ENCODE measurements around the gene XXYLT1. TPM values are rescaled to one million over a fixed set of nuclear protein-coding genes. Genes with fewer than 3 reads are reported as not detected.

The XXYLT1 gene
- total and polyA plus RNA-seq, 2 donors from 2014 or later, result 5.7 to 10.7 TPM

DNA sequence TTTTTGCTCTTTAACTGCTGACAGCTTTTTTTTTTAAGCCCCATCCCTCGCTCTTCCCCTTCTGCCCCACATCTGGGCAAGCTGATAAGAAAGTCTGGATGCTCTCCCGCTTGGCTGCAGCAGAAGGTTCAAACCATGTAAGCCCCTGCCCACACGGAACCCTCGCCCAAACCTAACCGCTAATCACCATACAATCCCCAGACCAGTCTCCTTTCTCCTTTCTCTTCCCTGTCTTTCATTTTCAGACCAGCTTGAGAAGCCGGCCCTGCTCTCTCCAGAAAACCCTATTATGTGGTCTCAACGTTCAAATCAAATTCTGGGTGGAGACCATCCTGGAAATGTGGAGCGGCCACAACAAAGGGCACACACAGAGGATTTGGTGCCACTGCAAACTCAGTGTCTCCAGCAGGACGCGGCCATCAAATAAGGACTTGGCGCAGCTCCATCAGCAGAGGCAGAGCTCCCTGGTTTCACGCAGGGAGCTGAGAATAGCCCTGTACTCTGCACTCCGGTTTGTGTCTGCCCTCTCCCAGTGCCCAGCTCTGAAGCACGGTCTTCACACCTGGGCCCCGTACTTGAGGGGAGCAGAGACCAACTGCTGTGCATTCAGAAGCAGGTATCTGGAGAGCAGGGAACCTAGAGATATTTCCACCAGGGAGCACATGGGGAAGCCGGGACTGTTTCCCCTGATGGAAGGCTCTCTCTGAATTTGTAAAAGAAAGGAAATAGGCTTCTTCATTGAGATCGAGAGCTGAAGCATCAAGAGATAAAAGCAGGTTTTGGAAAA lies 92.6 kb downstream of the XXYLT1 start:
- Histone ChIP-seq H3K9ac (ENCODE audit: low read length in 3 of 3) (no peak overlapping the region), H3K27ac (ENCODE audit: low read depth in 2 of 2, low read length in 2 of 2) (no peak overlapping the region), H3K4me3 (ENCODE audit: low read length in 3 of 3) (no peak overlapping the region), H3K36me3 (ENCODE audit: control insufficient read depth in 2 of 3, insufficient read depth in 3 of 3, low read length in 3 of 3) (no peaks in the 10 kb centered on the region), H3K27me3 (ENCODE audit: control insufficient read depth, insufficient read depth, low read length) (no peaks in the 10 kb centered on the region), H3K9me3 (ENCODE audit: control insufficient read depth in 2 of 3, insufficient read depth in 1 of 3, low read length in 3 of 3) (no peaks in the 10 kb centered on the region), H3K4me1 (ENCODE audit: control insufficient read depth in 2 of 3, insufficient read depth in 2 of 3, low read depth in 1 of 3, low read length in 3 of 3) (peaks cover 0 to 12% (median 3%) of the 10 kb centered on the region in 3 donors)
- FAIRE-seq (no peak), DNase-seq (no peak)
- TF ChIP-seq, protein P1, sequence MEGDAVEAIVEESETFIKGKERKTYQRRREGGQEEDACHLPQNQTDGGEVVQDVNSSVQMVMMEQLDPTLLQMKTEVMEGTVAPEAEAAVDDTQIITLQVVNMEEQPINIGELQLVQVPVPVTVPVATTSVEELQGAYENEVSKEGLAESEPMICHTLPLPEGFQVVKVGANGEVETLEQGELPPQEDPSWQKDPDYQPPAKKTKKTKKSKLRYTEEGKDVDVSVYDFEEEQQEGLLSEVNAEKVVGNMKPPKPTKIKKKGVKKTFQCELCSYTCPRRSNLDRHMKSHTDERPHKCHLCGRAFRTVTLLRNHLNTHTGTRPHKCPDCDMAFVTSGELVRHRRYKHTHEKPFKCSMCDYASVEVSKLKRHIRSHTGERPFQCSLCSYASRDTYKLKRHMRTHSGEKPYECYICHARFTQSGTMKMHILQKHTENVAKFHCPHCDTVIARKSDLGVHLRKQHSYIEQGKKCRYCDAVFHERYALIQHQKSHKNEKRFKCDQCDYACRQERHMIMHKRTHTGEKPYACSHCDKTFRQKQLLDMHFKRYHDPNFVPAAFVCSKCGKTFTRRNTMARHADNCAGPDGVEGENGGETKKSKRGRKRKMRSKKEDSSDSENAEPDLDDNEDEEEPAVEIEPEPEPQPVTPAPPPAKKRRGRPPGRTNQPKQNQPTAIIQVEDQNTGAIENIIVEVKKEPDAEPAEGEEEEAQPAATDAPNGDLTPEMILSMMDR (IDR thresholded peaks at IDR 0.05; ENCODE audit: borderline replicate concordance, extremely low read depth, insufficient read depth), result no peak
- intact Hi-C loops (cut with DNase I), result no loop called here

- Histone ChIP-seq H3K4me1 (ENCODE audit: control insufficient read depth in 2 of 3, insufficient read depth in 2 of 3, low read depth in 1 of 3, low read length in 3 of 3) (peaks cover 0 to 9% (median 3%) of the 10 kb centered on the region in 3 donors), H3K4me3 (ENCODE audit: low read length in 3 of 3) (no peak overlapping the region), H3K36me3 (ENCODE audit: control insufficient read depth in 2 of 3, insufficient read depth in 3 of 3, low read length in 3 of 3) (no peaks in the 10 kb centered on the region), H3K27ac (ENCODE audit: low read depth in 2 of 2, low read length in 2 of 2) (no peak overlapping the region), H3K9ac (ENCODE audit: low read length in 3 of 3) (no peak overlapping the region), H3K27me3 (ENCODE audit: control insufficient read depth, insufficient read depth, low read length) (no peaks in the 10 kb centered on the region), H3K9me3 (ENCODE audit: control insufficient read depth in 2 of 3, insufficient read depth in 1 of 3, low read length in 3 of 3) (no peaks in the 10 kb centered on the region)
- TF ChIP-seq, protein P1 (IDR thresholded peaks at IDR 0.05; ENCODE audit: borderline replicate concordance, extremely low read depth, insufficient read depth), result no peak
- DNase-seq (no peak), FAIRE-seq (no peak)
- intact Hi-C loops (cut with DNase I), result no loop called here
These were observed 93.4 kb downstream of the XXYLT1 start for GRCh38 chr3:195177422-195178123.

DNA sequence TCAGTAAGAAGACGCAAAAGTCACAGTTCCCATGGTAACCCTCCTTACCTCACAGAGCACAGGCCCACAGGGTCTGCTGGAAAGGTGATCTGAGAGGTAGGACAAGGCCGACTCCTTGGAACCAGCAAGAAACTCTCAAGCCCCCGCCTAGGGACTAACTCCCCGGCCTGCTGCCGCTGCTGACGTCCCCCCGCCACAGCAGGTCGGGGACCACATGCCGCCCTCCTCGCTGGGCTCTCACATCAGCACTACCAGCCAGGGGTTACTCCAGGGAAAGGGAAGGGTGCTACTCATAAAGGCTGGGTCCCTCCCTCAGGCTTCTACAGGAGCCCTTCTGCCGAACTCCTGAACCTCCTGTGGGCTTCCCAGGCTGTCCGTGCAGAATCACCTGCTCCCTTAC lies 94.2 kb downstream of the XXYLT1 start:
- Histone ChIP-seq H3K36me3 (ENCODE audit: control insufficient read depth in 2 of 3, insufficient read depth in 3 of 3, low read length in 3 of 3) (no peaks in the 10 kb centered on the region), H3K4me1 (ENCODE audit: control insufficient read depth in 2 of 3, insufficient read depth in 2 of 3, low read depth in 1 of 3, low read length in 3 of 3) (peaks cover 0 to 4% (median 3%) of the 10 kb centered on the region in 3 donors), H3K9me3 (ENCODE audit: control insufficient read depth in 2 of 3, insufficient read depth in 1 of 3, low read length in 3 of 3) (no peaks in the 10 kb centered on the region), H3K27ac (ENCODE audit: low read depth in 2 of 2, low read length in 2 of 2) (no peak overlapping the region), H3K27me3 (ENCODE audit: control insufficient read depth, insufficient read depth, low read length) (no peaks in the 10 kb centered on the region), H3K9ac (ENCODE audit: low read length in 3 of 3) (no peak overlapping the region), H3K4me3 (ENCODE audit: low read length in 3 of 3) (no peak overlapping the region)
- TF ChIP-seq, protein P1 (IDR thresholded peaks at IDR 0.05; ENCODE audit: borderline replicate concordance, extremely low read depth, insufficient read depth), result no peak
- FAIRE-seq (no peak), DNase-seq (no peak)
- intact Hi-C loops (cut with DNase I), result no loop called here
